ENCODE data around the gene TMEM19.

DNA sequence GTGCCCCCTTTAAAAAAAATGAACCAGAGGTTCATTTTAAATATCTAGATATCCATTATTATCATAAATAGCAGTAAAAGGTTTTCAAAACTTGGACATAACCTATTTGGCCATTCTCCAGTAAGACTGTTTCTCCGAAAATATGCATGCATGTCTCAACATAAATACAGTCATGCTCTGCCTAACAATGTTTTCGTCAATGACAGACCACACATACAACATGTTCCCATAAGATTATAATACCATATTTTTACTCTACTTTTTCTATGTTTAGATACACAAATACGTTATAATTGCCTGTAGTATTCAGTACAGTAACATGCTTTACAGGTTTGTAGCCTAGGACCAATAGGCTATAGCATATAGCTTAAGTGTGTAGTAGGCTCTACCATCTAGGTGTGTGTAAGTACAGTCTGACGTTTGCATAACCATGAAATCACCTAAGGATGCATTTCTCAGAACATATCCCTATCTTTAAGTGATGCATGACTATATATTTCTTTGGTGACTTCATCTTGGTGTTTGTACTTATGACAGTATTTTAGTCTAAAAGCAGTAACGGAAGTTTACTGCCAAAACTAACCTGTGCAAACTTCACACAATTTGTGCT is 3.2 kb downstream of the TMEM19 start:
- TF ChIP-seq, protein P1, sequence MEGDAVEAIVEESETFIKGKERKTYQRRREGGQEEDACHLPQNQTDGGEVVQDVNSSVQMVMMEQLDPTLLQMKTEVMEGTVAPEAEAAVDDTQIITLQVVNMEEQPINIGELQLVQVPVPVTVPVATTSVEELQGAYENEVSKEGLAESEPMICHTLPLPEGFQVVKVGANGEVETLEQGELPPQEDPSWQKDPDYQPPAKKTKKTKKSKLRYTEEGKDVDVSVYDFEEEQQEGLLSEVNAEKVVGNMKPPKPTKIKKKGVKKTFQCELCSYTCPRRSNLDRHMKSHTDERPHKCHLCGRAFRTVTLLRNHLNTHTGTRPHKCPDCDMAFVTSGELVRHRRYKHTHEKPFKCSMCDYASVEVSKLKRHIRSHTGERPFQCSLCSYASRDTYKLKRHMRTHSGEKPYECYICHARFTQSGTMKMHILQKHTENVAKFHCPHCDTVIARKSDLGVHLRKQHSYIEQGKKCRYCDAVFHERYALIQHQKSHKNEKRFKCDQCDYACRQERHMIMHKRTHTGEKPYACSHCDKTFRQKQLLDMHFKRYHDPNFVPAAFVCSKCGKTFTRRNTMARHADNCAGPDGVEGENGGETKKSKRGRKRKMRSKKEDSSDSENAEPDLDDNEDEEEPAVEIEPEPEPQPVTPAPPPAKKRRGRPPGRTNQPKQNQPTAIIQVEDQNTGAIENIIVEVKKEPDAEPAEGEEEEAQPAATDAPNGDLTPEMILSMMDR (IDR thresholded peaks at IDR 0.05), result no peak
- TF ChIP-seq POLR2A (IDR thresholded peaks at IDR 0.05), result no peak

All from lower leg skin (tissue), 3 donors.